Measurements from ENCODE around the gene GRIK5.

Gene GRIK5

GRCh38 chr19:42105368-42105767 is 35.4 kb upstream of the GRIK5 start:
- no peak for TF ChIP-seq FOXP2 (optimal IDR thresholded peaks at IDR 0.05; ENCODE audit: borderline replicate concordance, extremely low read depth, extremely low read length, insufficient read depth)
- no peak for TF ChIP-seq POLR2AphosphoS5 (IDR thresholded peaks at IDR 0.05; ENCODE audit: low read depth, low read length)
- no peak for TF ChIP-seq SIN3A (IDR thresholded peaks at IDR 0.05; ENCODE audit: borderline replicate concordance, insufficient read depth, low read length)
- TF ChIP-seq TAF1 (IDR thresholded peaks at IDR 0.05; ENCODE audit: borderline replicate concordance, insufficient read depth, low read length): no peak
- TF ChIP-seq REST (IDR thresholded peaks at IDR 0.05; ENCODE audit: insufficient read depth in 1 of 2, low read depth in 2 of 2, low read length in 2 of 2): no peak

- TF ChIP-seq REST (IDR thresholded peaks at IDR 0.05; ENCODE audit: insufficient read depth in 1 of 2, low read depth in 2 of 2, low read length in 2 of 2) (no peak), POLR2AphosphoS5 (IDR thresholded peaks at IDR 0.05; ENCODE audit: low read depth, low read length) (no peak), SIN3A (IDR thresholded peaks at IDR 0.05; ENCODE audit: borderline replicate concordance, insufficient read depth, low read length) (no peak), TAF1 (IDR thresholded peaks at IDR 0.05; ENCODE audit: borderline replicate concordance, insufficient read depth, low read length) (no peak), FOXP2 (optimal IDR thresholded peaks at IDR 0.05; ENCODE audit: borderline replicate concordance, extremely low read depth, extremely low read length, insufficient read depth) (no peak)
These were observed 32.9 kb upstream of the GRIK5 start for GRCh38 chr19:42102877-42103276.

GRCh38 chr19:42099336-42099925 is 29.4 kb upstream of the GRIK5 start:
- TF ChIP-seq FOXP2 (optimal IDR thresholded peaks at IDR 0.05; ENCODE audit: borderline replicate concordance, extremely low read depth, extremely low read length, insufficient read depth) (no peak), TAF1 (IDR thresholded peaks at IDR 0.05; ENCODE audit: borderline replicate concordance, insufficient read depth, low read length) (no peak), SIN3A (IDR thresholded peaks at IDR 0.05; ENCODE audit: borderline replicate concordance, insufficient read depth, low read length) (no peak), POLR2AphosphoS5 (IDR thresholded peaks at IDR 0.05; ENCODE audit: low read depth, low read length) (no peak), REST (IDR thresholded peaks at IDR 0.05; ENCODE audit: insufficient read depth in 1 of 2, low read depth in 2 of 2, low read length in 2 of 2) (no peak)

GRCh38 chr19:42098781-42099180 is 28.8 kb upstream of the GRIK5 start:
- no peak for TF ChIP-seq SIN3A (IDR thresholded peaks at IDR 0.05; ENCODE audit: borderline replicate concordance, insufficient read depth, low read length)
- TF ChIP-seq REST (IDR thresholded peaks at IDR 0.05; ENCODE audit: insufficient read depth in 1 of 2, low read depth in 2 of 2, low read length in 2 of 2): no peak
- TF ChIP-seq TAF1 (IDR thresholded peaks at IDR 0.05; ENCODE audit: borderline replicate concordance, insufficient read depth, low read length): no peak
- TF ChIP-seq FOXP2 (optimal IDR thresholded peaks at IDR 0.05; ENCODE audit: borderline replicate concordance, extremely low read depth, extremely low read length, insufficient read depth): no peak
- no peak for TF ChIP-seq POLR2AphosphoS5 (IDR thresholded peaks at IDR 0.05; ENCODE audit: low read depth, low read length)

Measured in PFSK-1 (cell line).